Natural killer cell treated with Interleukin-12 subunit alpha and Interleukin-12 subunit beta and Interleukin-15 and Interleukin-18, amount 100 ng/mL, for 72 hours (primary cell): ENCODE measurements around the gene SLCO3A1. TPM values are rescaled to one million over a fixed set of nuclear protein-coding genes. Genes with fewer than 3 reads are reported as not detected.

Experiments
- ATAC-seq, 2 donors: fragments of 150-1000 bp; cut with Tn5 transposase in 1 of 2; sonication (Bioruptor Pico), chemical (Tn5 transposase) in 1 of 2; 2 replicates each; pipeline ENCODE4 v1.10.0; 2021
- DNase-seq: peaks from one replicate; pipeline ENCODE4 v3.0.0; 2022; ENCODE audit warnings: low spot score
- H3K27ac Mint-ChIP-seq, 2 donors: 1 replicate in 1 of 2; 2 replicates in 1 of 2; pipeline ENCODE4 v1.8.0; 2022; ENCODE audit warnings: mixed read lengths in 2 of 2, mild to moderate bottlenecking in 1 of 2, moderate library complexity in 1 of 2
- H3K27me3 Mint-ChIP-seq, 2 donors: 1 replicate in 1 of 2; 2 replicates in 1 of 2; pipeline ENCODE4 v1.8.0; 2022; ENCODE audit warnings: mixed read lengths in 2 of 2
- H3K36me3 Mint-ChIP-seq: one replicate; pipeline ENCODE4 v1.8.0; 2022; ENCODE audit warnings: mixed read lengths
- H3K4me1 Mint-ChIP-seq, 2 donors: 1 replicate in 1 of 2; 2 replicates in 1 of 2; pipeline ENCODE4 v1.8.0; 2022; ENCODE audit warnings: low read depth in 2 of 2, mixed read lengths in 2 of 2, mild to moderate bottlenecking in 1 of 2
- H3K4me3 Mint-ChIP-seq: one replicate; pipeline ENCODE4 v1.8.0; 2022; ENCODE audit warnings: mixed read lengths
- H3K9me3 Mint-ChIP-seq: 2 replicates; pipeline ENCODE4 v1.8.0; 2022; ENCODE audit warnings: mixed read lengths
- total RNA-seq, 2 donors: library from RNA; stranded (reverse); gene quantifications; one replicate each; pipeline ENCODE4 v1.2.3, GENCODE V29; 2022

SLCO3A1 gene
- total RNA-seq, 2 donors from 2014 or later, result 10.4 to 12.5 TPM

DNA sequence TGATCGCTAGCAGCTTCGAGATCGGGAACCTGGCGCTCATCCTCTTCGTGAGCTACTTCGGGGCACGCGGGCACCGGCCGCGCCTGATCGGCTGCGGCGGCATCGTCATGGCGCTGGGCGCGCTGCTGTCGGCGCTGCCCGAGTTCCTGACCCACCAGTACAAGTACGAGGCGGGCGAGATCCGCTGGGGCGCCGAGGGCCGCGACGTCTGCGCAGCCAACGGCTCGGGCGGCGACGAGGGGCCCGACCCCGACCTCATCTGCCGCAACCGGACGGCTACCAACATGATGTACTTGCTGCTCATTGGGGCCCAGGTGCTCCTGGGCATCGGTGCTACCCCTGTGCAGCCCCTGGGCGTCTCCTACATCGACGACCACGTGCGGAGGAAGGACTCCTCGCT lies 62.5 kb downstream of the SLCO3A1 start:
- Mint-ChIP-seq H3K27ac (no peak overlapping the region), H3K27me3 (no peaks in the 10 kb centered on the region)

DNA sequence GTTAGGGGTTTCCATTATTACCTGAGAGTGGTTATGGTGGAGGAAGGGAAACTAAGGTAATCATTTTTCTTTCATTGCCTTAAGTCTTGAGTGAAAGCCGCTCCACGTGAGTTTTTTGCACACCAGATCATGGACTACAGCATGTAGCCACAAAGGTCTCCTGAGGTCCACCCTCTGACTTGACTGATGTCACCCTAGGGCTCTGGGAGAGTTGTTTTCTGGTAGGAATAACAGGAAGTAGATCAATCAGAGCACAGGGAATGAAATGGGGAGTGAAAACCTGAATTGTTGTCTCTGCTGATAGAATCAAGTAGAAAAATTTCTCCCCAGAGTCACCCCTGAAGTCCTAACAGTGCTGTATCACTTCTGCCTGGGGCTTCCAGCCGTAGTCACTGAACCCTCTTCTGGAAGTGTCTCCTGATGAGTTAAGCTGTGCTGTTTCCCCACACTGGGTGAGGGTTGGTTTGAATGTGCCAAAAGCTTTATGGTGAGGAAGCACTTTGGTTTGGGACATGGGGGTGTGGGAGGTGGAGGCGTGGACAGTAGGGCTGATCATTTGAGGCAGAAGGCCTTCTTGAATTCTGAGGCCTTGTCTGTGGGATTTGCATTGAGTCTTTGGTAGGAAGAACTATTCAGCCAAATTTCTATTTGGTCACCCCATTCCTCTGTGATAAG lies 64.3 kb downstream of the SLCO3A1 start:
- Mint-ChIP-seq H3K36me3 (no peaks in the 10 kb centered on the region), H3K9me3 (no peaks in the 10 kb centered on the region), H3K27ac (peak overlapping the region in 1 of 2 donors; percentile 68), H3K27me3 (no peaks in the 10 kb centered on the region), H3K4me3 (no peak overlapping the region), H3K4me1 (peaks cover 10 to 37% of the 10 kb centered on the region in 2 donors)
- ATAC-seq, result no peak
- no peak for DNase-seq

More for the DNA sequence above, 62.5 kb downstream of the SLCO3A1 start:
- H3K4me3 Mint-ChIP-seq, result no peak overlapping the region
- no peaks in the 10 kb centered on the region for H3K36me3 Mint-ChIP-seq
- no peak for DNase-seq
- ATAC-seq, result no peak
- H3K9me3 Mint-ChIP-seq, result no peaks in the 10 kb centered on the region
- H3K4me1 Mint-ChIP-seq, result peaks cover 16 to 40% of the 10 kb centered on the region in 2 donors

DNA sequence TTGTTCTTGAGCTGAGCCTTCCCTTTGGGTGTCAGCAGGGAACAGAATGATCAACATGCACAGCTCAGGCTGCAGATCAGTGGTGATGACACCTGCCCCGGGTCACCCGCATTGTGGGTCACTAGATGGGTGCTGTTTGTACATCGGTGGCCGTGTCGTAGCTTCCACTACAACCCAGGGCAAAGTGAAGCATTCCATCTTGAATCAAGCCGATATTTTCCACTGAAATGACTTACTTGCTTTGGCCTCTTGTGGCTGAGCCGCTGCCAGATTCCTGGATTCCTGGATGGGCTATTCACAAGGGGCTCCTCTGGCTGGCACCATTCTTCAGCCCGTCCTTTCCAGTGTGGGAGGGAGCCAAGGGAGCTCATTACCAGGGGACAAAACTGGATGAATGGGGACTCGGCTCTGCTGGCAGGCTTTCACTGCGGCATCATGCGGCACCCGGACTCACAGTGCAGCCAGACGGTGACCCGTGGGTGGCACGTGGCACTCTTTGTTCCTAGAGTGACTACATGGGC lies 65.6 kb downstream of the SLCO3A1 start:
- no peak overlapping the region for H3K4me3 Mint-ChIP-seq
- no peaks in the 10 kb centered on the region for H3K27me3 Mint-ChIP-seq

DNA sequence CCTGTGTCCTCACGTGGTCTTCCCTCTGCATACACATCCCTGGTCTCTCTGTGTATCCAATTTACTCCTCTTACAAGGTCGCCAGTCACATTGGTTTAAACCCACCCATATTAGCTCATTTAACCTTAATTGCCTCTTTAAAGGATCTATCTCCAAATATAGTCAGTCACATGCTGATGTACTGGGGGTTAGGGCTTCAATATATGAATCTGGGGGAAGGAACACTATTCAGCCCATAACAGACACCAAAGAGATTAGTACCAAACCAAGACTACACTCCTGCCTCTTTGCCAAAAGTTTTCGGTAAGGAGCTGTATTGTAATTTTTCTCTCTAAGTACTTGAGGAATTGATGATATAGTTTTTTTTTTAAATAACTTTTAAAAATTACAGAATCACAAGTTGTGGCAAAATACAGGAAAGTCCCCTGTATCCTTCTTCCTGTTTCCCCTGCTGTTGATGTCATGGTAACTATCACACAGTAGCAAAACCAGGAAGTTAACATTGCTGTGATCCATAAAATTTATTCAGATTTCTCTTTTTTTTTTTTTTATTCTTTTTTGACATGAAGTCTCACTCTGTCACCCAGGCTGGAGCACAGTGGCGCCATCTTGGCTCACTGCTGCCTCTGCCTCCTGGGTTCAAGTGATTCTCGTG lies 67.8 kb downstream of the SLCO3A1 start:
- peak overlapping the region; percentile 23 for H3K4me3 Mint-ChIP-seq
- ATAC-seq (peak; percentile 57 to 82), DNase-seq (no peak)

More for the DNA sequence above, 65.6 kb downstream of the SLCO3A1 start:
- H3K27ac Mint-ChIP-seq, result peak overlapping the region in 1 of 2 donors; percentile 91
- ATAC-seq, result no peak
- H3K36me3 Mint-ChIP-seq, result no peaks in the 10 kb centered on the region
- no peak for DNase-seq
- H3K4me1 Mint-ChIP-seq, result peaks cover 9 to 35% of the 10 kb centered on the region in 2 donors
- no peaks in the 10 kb centered on the region for H3K9me3 Mint-ChIP-seq

DNA sequence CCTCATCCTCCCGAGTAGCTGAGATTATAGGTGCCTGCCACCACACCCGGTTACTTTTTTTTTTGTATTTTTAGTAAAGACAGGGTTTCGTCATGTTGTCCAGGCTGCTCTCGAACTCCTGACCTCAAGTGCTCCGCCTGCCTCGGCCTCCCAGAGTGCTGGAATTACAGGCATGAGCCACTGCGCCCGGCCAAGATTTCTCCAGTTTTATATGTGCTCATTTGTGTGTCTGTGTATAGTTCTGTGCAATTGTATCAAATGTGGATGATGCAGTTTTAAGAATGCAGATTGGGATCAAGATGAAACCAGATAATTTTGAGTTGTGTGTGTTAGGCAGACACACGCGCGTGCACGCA lies 68.3 kb downstream of the SLCO3A1 start:
- Mint-ChIP-seq H3K9me3 (no peaks in the 10 kb centered on the region), H3K27me3 (no peaks in the 10 kb centered on the region), H3K4me1 (peaks cover 22 to 41% of the 10 kb centered on the region in 2 donors), H3K27ac (peak overlapping the region; percentile 59 to 91), H3K36me3 (no peaks in the 10 kb centered on the region), H3K4me3 (no peak overlapping the region)
- DNase-seq (no peak), ATAC-seq (no peak)

More for the DNA sequence above, 67.8 kb downstream of the SLCO3A1 start:
- H3K27me3 Mint-ChIP-seq, result no peaks in the 10 kb centered on the region
- H3K9me3 Mint-ChIP-seq, result no peaks in the 10 kb centered on the region
- H3K36me3 Mint-ChIP-seq, result no peaks in the 10 kb centered on the region
- peak overlapping the region; percentile 59 to 91 for H3K27ac Mint-ChIP-seq
- peaks cover 17 to 37% of the 10 kb centered on the region in 2 donors for H3K4me1 Mint-ChIP-seq

DNA sequence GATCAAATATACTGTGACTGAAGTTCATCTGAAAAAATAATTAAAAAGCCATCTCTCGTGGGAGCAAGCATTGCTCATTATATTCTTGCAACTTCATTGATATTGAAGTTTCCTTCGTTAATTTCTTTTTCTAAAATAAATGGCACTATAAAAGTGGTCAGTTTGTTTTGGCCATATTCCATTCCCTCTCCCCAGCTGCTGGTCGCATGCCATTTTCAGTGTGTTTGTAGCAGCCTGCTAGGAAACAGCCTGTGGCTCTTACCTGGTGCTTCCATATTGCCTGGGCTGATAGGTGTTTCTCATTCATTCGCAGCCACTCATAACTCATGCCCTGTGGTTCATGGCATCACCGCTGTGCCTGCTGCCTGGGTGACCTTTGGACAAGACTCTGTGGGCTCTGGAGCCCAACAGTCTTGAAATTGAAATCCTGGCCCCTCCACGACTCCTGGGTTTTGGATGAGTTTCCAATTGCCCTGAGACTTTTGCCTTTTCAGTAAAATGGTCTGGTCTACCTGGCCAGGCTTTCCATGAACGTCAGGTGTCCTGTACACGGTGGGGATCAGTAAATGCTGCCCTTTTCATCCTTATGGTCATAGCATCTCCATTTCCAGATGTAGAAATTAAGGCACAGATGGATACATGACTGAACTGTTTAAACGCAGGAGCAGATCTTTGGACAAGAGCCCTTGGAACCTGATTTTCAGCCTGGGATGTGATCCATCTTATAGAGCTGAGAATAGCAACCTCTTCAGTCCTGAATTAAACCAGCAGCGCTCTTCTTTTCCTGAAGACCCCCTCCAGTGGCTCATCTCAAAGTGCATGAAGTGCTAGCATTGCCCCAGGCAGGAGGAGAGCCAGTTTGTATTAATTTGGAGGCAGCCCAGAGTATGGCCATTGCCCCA lies 69.4 kb downstream of the SLCO3A1 start:
- ATAC-seq (no peak), DNase-seq (no peak)
- Mint-ChIP-seq H3K9me3 (no peaks in the 10 kb centered on the region), H3K27ac (peak overlapping the region; percentile 59 to 91), H3K4me3 (no peak overlapping the region), H3K27me3 (no peaks in the 10 kb centered on the region), H3K36me3 (no peaks in the 10 kb centered on the region), H3K4me1 (peaks cover 24 to 40% of the 10 kb centered on the region in 2 donors)

DNA sequence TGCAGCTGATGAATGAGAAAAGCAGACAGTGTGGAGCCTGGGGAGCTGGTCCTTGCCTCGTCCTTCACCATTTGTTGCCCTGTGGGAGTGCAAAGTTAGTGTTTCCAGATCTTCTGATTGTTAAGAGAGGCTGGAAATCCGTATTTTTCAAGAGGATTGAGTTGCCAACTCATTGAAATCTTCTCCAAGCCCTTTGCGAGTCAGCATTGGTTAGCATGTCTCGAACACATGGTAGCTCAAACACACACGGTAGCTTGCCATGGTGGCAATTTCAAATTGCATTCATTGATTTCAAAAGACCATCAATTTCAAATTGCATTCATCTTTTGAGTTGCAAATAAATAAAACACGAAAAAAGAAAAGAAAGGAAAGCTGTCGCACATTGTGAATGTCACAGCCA lies 70.7 kb downstream of the SLCO3A1 start:
- Mint-ChIP-seq H3K27me3 (no peaks in the 10 kb centered on the region), H3K9me3 (no peaks in the 10 kb centered on the region), H3K36me3 (no peaks in the 10 kb centered on the region), H3K27ac (peak overlapping the region in 1 of 2 donors; percentile 15), H3K4me3 (no peak overlapping the region), H3K4me1 (peaks cover 24 to 36% of the 10 kb centered on the region in 2 donors)
- ATAC-seq (no peak), DNase-seq (no peak)

DNA sequence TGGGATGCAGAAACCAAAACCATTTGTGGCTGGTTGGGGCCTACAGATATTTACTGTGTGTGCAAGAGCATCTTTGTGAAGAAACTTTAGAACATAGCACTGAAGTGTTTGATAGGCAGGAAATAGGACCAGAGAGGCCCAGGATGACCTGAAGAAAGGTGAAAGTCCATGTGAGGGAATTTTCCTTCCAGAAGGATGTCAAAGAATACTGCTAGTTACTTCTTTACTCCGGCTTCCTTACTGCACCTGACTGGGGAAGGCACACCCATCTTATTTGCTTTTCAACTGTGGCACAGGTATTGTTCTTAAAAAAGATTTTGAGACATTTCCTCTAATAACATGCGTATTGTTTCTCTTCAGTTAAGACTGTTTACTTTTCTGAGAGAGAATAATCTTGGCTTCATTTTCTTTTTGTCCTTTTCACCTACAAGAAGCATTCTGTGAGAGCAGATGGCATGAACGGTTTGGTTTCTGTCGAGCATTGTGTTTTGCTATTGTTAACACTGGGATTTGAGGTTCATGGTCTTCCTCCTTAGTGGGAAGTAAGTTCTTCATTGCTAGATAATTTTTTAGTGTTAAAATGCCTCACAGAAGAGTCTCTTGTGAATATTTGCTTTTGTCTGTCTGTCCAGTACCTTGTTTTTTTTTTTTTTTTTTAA lies 71.5 kb downstream of the SLCO3A1 start:
- H3K27ac Mint-ChIP-seq, result peak overlapping the region in 1 of 2 donors; percentile 21
- ATAC-seq (no peak), DNase-seq (no peak)
- H3K4me1 Mint-ChIP-seq, result peaks cover 30 to 40% of the 10 kb centered on the region in 2 donors
- H3K27me3 Mint-ChIP-seq, result no peaks in the 10 kb centered on the region
- no peak overlapping the region for H3K4me3 Mint-ChIP-seq
- H3K9me3 Mint-ChIP-seq, result no peaks in the 10 kb centered on the region
- H3K36me3 Mint-ChIP-seq, result no peaks in the 10 kb centered on the region

DNA sequence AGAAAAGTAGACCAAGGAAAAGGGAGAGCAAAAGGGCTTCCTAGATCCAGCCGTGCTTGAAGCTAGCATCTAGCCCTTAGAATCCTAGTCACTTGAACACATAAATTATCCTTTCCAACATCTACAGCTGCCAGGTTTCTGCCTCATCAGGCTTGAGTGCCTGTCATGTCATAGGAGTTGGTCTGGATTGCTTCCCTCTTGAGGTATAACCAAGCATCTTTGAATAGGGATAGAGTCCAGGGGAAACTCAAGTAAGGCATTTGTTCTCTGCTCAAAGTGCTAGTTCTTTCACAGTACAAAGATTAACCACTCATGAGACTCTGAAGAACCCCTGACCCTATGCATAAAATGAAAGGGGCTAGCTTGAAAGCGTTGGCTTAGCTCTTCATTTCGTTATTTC lies 72.3 kb downstream of the SLCO3A1 start:
- Mint-ChIP-seq H3K27ac (peak overlapping the region in 1 of 2 donors; percentile 21), H3K27me3 (no peaks in the 10 kb centered on the region), H3K9me3 (no peaks in the 10 kb centered on the region), H3K36me3 (no peaks in the 10 kb centered on the region), H3K4me3 (no peak overlapping the region), H3K4me1 (peaks cover 30 to 35% of the 10 kb centered on the region in 2 donors)
- ATAC-seq, result no peak
- DNase-seq, result no peak

DNA sequence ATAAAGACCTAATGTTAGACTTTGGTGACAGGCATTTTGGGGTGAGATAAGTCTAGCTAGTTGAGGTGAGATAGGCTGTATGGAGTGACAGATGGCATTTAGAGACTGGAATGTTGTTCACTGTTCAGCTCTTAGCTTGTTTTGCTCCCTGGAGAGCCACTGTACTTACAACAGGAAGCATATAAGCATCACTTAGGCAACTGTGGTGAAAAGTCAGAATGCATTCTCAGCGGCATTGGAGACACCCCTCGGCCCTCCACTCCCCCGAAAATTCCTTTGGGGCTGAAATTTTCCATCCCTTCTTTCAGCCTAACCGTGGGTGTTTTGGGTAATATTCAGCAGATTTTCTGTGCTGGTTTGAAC lies 73.4 kb downstream of the SLCO3A1 start:
- no peaks in the 10 kb centered on the region for H3K36me3 Mint-ChIP-seq

DNA sequence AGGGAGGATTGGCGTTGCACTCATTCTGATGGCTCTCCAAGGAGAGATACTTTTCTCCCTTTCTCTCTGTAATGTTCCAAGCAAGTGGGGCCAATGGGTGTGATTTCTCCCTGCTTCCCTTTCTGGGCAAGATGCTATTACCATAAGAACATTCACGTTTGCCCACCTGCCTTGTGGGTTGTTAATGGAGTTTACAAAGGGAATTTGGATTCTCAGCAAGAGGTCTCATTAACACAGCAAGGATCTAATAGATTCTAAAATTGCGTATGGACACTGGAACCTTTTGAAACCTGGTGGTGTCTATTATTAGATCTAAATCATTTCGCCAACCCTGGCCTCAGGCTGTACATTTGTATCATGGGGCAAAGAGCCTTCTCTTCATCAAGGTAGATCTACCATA lies 74.1 kb downstream of the SLCO3A1 start:
- ATAC-seq, result no peak
- Mint-ChIP-seq H3K9me3 (no peaks in the 10 kb centered on the region), H3K27me3 (no peaks in the 10 kb centered on the region), H3K4me1 (peaks cover 25 to 31% of the 10 kb centered on the region in 2 donors), H3K36me3 (no peaks in the 10 kb centered on the region), H3K4me3 (no peak overlapping the region), H3K27ac (no peak overlapping the region)
- DNase-seq, result no peak

More for the DNA sequence above, 73.4 kb downstream of the SLCO3A1 start:
- no peak overlapping the region for H3K4me3 Mint-ChIP-seq
- peaks cover 25 to 33% of the 10 kb centered on the region in 2 donors for H3K4me1 Mint-ChIP-seq
- no peak for ATAC-seq
- H3K27me3 Mint-ChIP-seq, result no peaks in the 10 kb centered on the region
- H3K9me3 Mint-ChIP-seq, result no peaks in the 10 kb centered on the region
- no peak for DNase-seq
- H3K27ac Mint-ChIP-seq, result no peak overlapping the region

DNA sequence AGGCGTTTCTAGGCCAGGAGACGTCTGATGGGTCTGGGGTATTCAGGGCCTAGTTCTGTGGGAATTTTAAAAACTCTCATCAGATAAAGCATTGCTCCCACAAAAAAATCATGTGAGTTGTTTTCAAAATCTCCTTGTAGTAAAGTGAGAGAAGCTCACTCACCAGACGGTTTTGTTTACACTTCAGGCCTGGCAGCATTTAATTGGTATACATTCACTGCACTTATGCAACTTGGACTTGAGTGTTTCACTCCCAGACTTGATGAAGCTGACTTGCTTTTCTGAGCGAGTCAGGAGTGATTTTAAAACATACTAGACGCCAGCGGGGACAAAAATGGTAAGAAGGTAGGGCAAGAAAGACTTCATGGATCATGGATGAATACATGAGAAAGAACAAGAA lies 75.2 kb downstream of the SLCO3A1 start:
- peaks cover 25 to 31% of the 10 kb centered on the region in 2 donors for H3K4me1 Mint-ChIP-seq
- no peak overlapping the region for H3K27ac Mint-ChIP-seq

DNA sequence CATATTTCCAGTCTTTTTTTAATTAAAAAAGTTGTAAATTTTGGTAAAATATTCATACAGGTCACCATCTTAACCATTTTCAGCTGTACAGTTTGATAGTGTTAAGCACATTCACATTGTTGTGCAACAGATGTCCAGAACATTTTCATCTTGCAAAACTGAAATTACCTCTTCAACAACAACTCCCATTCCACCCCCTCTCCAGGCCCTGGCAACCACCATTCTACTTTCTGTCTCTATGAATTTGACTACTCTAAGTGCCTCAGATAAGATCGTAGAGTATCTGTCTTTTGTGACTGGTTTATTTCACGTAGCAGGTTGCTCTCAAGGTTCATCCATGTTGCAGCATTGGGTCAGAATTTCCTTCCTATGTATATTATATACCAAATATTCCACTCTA lies 76.0 kb downstream of the SLCO3A1 start:
- Mint-ChIP-seq H3K4me3 (no peak overlapping the region), H3K9me3 (no peaks in the 10 kb centered on the region), H3K36me3 (no peaks in the 10 kb centered on the region), H3K27ac (no peak overlapping the region), H3K4me1 (peaks cover 21 to 25% of the 10 kb centered on the region in 2 donors), H3K27me3 (no peaks in the 10 kb centered on the region)
- no peak for DNase-seq
- no peak for ATAC-seq

More for the DNA sequence above, 75.2 kb downstream of the SLCO3A1 start:
- no peak for ATAC-seq
- Mint-ChIP-seq H3K9me3 (no peaks in the 10 kb centered on the region), H3K4me3 (no peak overlapping the region), H3K27me3 (no peaks in the 10 kb centered on the region), H3K36me3 (no peaks in the 10 kb centered on the region)
- no peak for DNase-seq
